NCI-H345 (cell line): Measurements from ENCODE around the gene CCDC73.
A peak's percentile ranks its signal among the peaks of the same experiment; 100 is the strongest.
"Not testable (repeated sequence)": the region's sequence is repeated elsewhere in the genome, so short reads cannot be mapped to it uniquely, and the experiment has no call there.

ENCODE experiments used
- DNase-seq: peaks from one replicate; lab custom pipeline; 2025; lab: John Stamatoyannopoulos, UW

The CCDC73 gene

GRCh38 chr11:32794439-32794838, at the start of gene CCDC73:
Gene CCDC73, minus strand, starts transcription at chr11:32794662. Its CDS starts 34,419 bp downstream, at chr11:32760243.
- DNase-seq = no peak

GRCh38 chr11:32843544-32843943, 49.1 kb upstream of the CCDC73 start:
- no peak for DNase-seq

- no peak for DNase-seq
Observed at GRCh38 chr11:32840587-32840986, 46.1 kb upstream of the CCDC73 start.

GRCh38 chr11:32839308-32839707, 44.8 kb upstream of the CCDC73 start:
- DNase-seq = no peak

- peak; percentile 29 for DNase-seq
Observed at GRCh38 chr11:32838505-32839274, 44.2 kb upstream of the CCDC73 start.

- no peak for DNase-seq
Observed at GRCh38 chr11:32836946-32837345, 42.5 kb upstream of the CCDC73 start.

- no peak for DNase-seq
Observed at GRCh38 chr11:32833921-32834320, 39.5 kb upstream of the CCDC73 start.

GRCh38 chr11:32831221-32831620, 36.8 kb upstream of the CCDC73 start:
- DNase-seq = no peak

- DNase-seq = no peak
Observed at GRCh38 chr11:32830796-32831195, 36.3 kb upstream of the CCDC73 start.

- DNase-seq = no peak
Observed at GRCh38 chr11:32830413-32830738, 35.9 kb upstream of the CCDC73 start.

GRCh38 chr11:32829680-32830412, 35.4 kb upstream of the CCDC73 start, which contains the start of gene PRRG4:
Gene PRRG4, plus strand, starts transcription at chr11:32829927. Its CDS starts 603 bp downstream, at chr11:32830530.
- DNase-seq = peak; percentile 64

- DNase-seq = no peak
Observed at GRCh38 chr11:32829157-32829679, 34.8 kb upstream of the CCDC73 start.

GRCh38 chr11:32827276-32827675, 32.8 kb upstream of the CCDC73 start:
- no peak for DNase-seq

- no peak for DNase-seq
Observed at GRCh38 chr11:32826113-32826512, 31.7 kb upstream of the CCDC73 start.

GRCh38 chr11:32823617-32824016, 29.2 kb upstream of the CCDC73 start:
- DNase-seq = not testable (repeated sequence)

GRCh38 chr11:32821917-32822560, 27.6 kb upstream of the CCDC73 start:
- DNase-seq = no peak

- no peak for DNase-seq
Observed at GRCh38 chr11:32821517-32821916, 27.1 kb upstream of the CCDC73 start.

GRCh38 chr11:32820497-32820896, 26.0 kb upstream of the CCDC73 start:
- no peak for DNase-seq

GRCh38 chr11:32819187-32819586, 24.7 kb upstream of the CCDC73 start:
- no peak for DNase-seq

- no peak for DNase-seq
Observed at GRCh38 chr11:32817852-32818183, 23.4 kb upstream of the CCDC73 start.

- no peak for DNase-seq
Observed at GRCh38 chr11:32817181-32817851, 22.9 kb upstream of the CCDC73 start.

GRCh38 chr11:32809313-32809712, 14.9 kb upstream of the CCDC73 start:
- DNase-seq = peak; percentile 67
